CD14-positive monocyte (primary cell): ENCODE results near the gene WDR7. TPM values are rescaled to one million over a fixed set of nuclear protein-coding genes. Genes with fewer than 3 reads are reported as not detected.

Source experiments
- DNase-seq, 3 donors: peaks; one replicate each; pipeline ENCODE4 v3.0.0-alpha.2; 2011 to 2022
- H2AFZ ChIP-seq: 2 replicates; pipeline ENCODE4 v1.6.0; 2012; ENCODE audit warnings: mild to moderate bottlenecking, low read depth, low read length, inconsistent platforms; ENCODE audit not compliant: insufficient read depth, poor library complexity, severe bottlenecking
- H3K27ac ChIP-seq, 2 donors: 1 replicate in 1 of 2; 2 replicates in 1 of 2; pipeline ENCODE4 v1.5.1; 2012 to 2013; ENCODE audit warnings: low read length in 2 of 2, control low read depth in 1 of 2, inconsistent platforms in 1 of 2, low read depth in 1 of 2, mild to moderate bottlenecking in 1 of 2
- H3K27me3 ChIP-seq, 2 donors: one replicate each; pipeline versions ENCODE4 v1.6.0 to v1.6.1; 2011 to 2013; ENCODE audit warnings: low read length in 2 of 2; ENCODE audit not compliant: control insufficient read depth in 2 of 2, insufficient read depth in 2 of 2
- H3K36me3 ChIP-seq, 2 donors: replicated peaks in 1 of 2; 1 replicate in 1 of 2; 2 replicates in 1 of 2; pipeline versions ENCODE4 v1.5.1 to v1.6.1; 2012 to 2013; ENCODE audit warnings: low read length in 2 of 2, control low read depth in 1 of 2, inconsistent platforms in 1 of 2, mild to moderate bottlenecking in 1 of 2; ENCODE audit not compliant: insufficient read depth in 2 of 2, control insufficient read depth in 1 of 2
- H3K4me1 ChIP-seq, 2 donors: 1 replicate in 1 of 2; 2 replicates in 1 of 2; pipeline versions ENCODE4 v1.5.1 to v1.6.1; 2012 to 2013; ENCODE audit warnings: low read length in 2 of 2, control low read depth in 1 of 2, inconsistent platforms in 1 of 2, mild to moderate bottlenecking in 1 of 2, moderate library complexity in 1 of 2; ENCODE audit not compliant: insufficient read depth in 2 of 2, control insufficient read depth in 1 of 2
- H3K4me2 ChIP-seq: replicated peaks from 2 replicates; pipeline ENCODE3; 2012; ENCODE audit warnings: low read length, moderate library complexity, mild to moderate bottlenecking; ENCODE audit not compliant: poor library complexity, severe bottlenecking; ENCODE audit errors: extremely low read depth
- H3K4me3 ChIP-seq, 3 experiments: fragments of 200-600 bp in 1 of 3; sonication (generic) in 1 of 3; replicated peaks in 1 of 3; 1 replicate in 2 of 3; 2 replicates in 1 of 3; pipeline ENCODE4 v1.5.1; 2011 to 2013; ENCODE audit warnings: low read length in 3 of 3, mild to moderate bottlenecking in 3 of 3, control low read depth in 2 of 3, low read depth in 2 of 3, inconsistent platforms in 1 of 3, moderate library complexity in 1 of 3
- H3K79me2 ChIP-seq: 2 replicates; pipeline ENCODE4 v1.6.0; 2012; ENCODE audit warnings: mild to moderate bottlenecking, control low read depth, inconsistent platforms, low read length, moderate library complexity; ENCODE audit not compliant: insufficient read depth
- H3K9ac ChIP-seq: 2 replicates; pipeline ENCODE4 v1.6.0; 2017; ENCODE audit warnings: low read length, mild to moderate bottlenecking; ENCODE audit not compliant: insufficient read depth, poor library complexity, severe bottlenecking
- H3K9me3 ChIP-seq, 2 donors: replicated peaks in 1 of 2; 1 replicate in 1 of 2; 2 replicates in 1 of 2; pipeline versions ENCODE4 v1.5.1 to v1.6.1; 2012 to 2013; ENCODE audit warnings: low read length in 2 of 2, control low read depth in 1 of 2; ENCODE audit not compliant: control insufficient read depth in 1 of 2, insufficient read depth in 1 of 2
- H4K20me1 ChIP-seq: 2 replicates; pipeline ENCODE4 v1.6.0; 2012; ENCODE audit warnings: mild to moderate bottlenecking, low read length, control low read depth, moderate library complexity; ENCODE audit not compliant: insufficient read depth
- H3K27ac Mint-ChIP-seq, 7 donors: one replicate each; pipeline ENCODE4 v1.8.0; 2020; ENCODE audit warnings: mild to moderate bottlenecking in 7 of 7, mixed read lengths in 7 of 7, moderate library complexity in 6 of 7, inconsistent platforms in 2 of 7
- H3K27me3 Mint-ChIP-seq, 3 donors: one replicate each; pipeline ENCODE4 v1.8.0; 2021 to 2022; ENCODE audit warnings: low read depth in 3 of 3, mild to moderate bottlenecking in 3 of 3, mixed read lengths in 3 of 3, moderate library complexity in 3 of 3, inconsistent platforms in 1 of 3
- H3K36me3 Mint-ChIP-seq, 2 donors: one replicate each; pipeline ENCODE4 v1.8.0; 2020; ENCODE audit warnings: mixed read lengths in 2 of 2, inconsistent platforms in 1 of 2, mild to moderate bottlenecking in 1 of 2
- H3K4me1 Mint-ChIP-seq: one replicate; pipeline ENCODE4 v1.8.0; 2020; ENCODE audit warnings: mild to moderate bottlenecking, mixed read lengths
- H3K4me3 Mint-ChIP-seq, 2 donors: one replicate each; pipeline ENCODE4 v1.8.0; 2020; ENCODE audit warnings: mild to moderate bottlenecking in 2 of 2, mixed read lengths in 2 of 2, moderate library complexity in 1 of 2
- H3K9me3 Mint-ChIP-seq, 7 donors: one replicate each; pipeline ENCODE4 v1.8.0; 2020 to 2022; ENCODE audit warnings: mixed read lengths in 7 of 7, mild to moderate bottlenecking in 6 of 7, moderate library complexity in 6 of 7, inconsistent platforms in 2 of 7
- WGBS: methylation state at CpG from one replicate; pipeline ENCODE4 v1.1.5; 2013; ENCODE audit warnings: missing lambda C conversion rate; ENCODE audit not compliant: insufficient coverage; 5-methylcytosine and 5-hydroxymethylcytosine counted together
- intact Hi-C, 2 donors: fragments of 100-400 bp; cut with micrococcal nuclease; formaldehyde crosslinking; loops; one replicate each; pipeline versions ENCODE4 v1.15.0 to v1.15.1; 2023
- polyA plus RNA-seq, 3 donors: library from polyadenylated mRNA; depleted of rRNA in 1 of 3; unstranded in 2 of 3; stranded (reverse) in 1 of 3; fragments of 300-500 nt in 2 of 3; fragments of >200 nt in 1 of 3; fragmentation: Illumina TruSeq in 2 of 3; gene quantifications; 1 replicate in 2 of 3; 2 replicates in 1 of 3; pipeline ENCODE4 v1.2.3, GENCODE V29; 2012 to 2021
- TF ChIP-seq, protein P1 (sequence below): fragments of 200-600 bp; IDR thresholded peaks from one replicate; pipeline ENCODE4 v1.8.0; 2022; ENCODE audit warnings: antibody characterized with exemption, mild to moderate bottlenecking

WDR7 gene
- polyA plus RNA-seq, 3 donors = 9.1 to 23.6 (median 9.5) TPM

DNA sequence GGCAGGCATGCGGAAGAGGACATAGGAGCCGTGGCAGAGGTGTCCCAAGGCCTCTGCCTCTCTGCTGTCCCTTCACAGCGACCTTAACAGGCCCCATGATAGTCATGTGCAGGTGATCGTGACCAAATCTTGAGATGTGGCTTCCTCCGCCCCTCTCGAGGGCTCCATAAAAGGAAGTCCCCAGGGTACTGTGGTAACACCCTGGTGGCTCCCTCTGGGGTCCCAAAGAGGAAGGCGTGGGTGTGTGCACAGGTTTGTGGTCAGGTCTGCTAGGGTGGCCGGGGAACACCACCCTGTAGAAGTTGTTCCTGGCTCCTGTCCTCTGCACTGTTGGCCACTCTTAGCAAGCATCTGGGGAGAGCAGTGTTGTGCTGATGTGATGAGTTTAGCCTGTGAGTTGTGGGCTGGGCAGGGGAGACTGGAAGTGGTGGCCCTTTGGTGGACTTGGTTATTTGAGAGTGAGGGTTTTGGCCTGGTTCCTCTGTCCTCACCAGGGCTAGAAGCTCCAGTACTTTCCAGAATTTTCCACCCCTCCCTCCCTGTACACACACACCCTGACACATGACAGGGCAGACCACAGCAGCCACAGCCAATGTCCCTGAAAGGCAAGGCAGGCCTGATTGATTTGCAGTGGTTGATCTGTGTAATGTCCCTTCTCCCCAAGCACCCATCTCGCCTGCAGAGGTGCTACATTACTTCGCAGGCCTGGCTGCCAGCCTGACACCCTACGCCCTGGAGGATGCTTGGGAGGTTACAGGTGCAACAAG, 426.8 kb downstream of the WDR7 start:
- Histone ChIP-seq H3K27me3 (no peaks in the 10 kb centered on the region), H2AFZ (no peak overlapping the region), H3K4me2 (no peak overlapping the region), H3K9me3 (no peaks in the 10 kb centered on the region), H3K79me2 (no peaks in the 10 kb centered on the region), H4K20me1 (no peaks in the 10 kb centered on the region), H3K4me1 (peaks cover 25 to 34% of the 10 kb centered on the region in 2 donors), H3K36me3 (no peaks in the 10 kb centered on the region), H3K9ac (no peak overlapping the region), H3K4me3 (no peak overlapping the region), H3K27ac (no peak overlapping the region)
- Mint-ChIP-seq H3K4me1 (peaks cover 40% of the 10 kb centered on the region), H3K27me3 (peaks cover 0 to 1% (median 0%) of the 10 kb centered on the region in 3 donors), H3K36me3 (no peaks in the 10 kb centered on the region), H3K27ac (peak overlapping the region in 1 of 7 donors; percentile 8), H3K9me3 (peaks cover 0 to 4% (median 2%) of the 10 kb centered on the region in 7 donors), H3K4me3 (no peak overlapping the region)
- intact Hi-C loops = no loop called here
- TF ChIP-seq, protein P1, sequence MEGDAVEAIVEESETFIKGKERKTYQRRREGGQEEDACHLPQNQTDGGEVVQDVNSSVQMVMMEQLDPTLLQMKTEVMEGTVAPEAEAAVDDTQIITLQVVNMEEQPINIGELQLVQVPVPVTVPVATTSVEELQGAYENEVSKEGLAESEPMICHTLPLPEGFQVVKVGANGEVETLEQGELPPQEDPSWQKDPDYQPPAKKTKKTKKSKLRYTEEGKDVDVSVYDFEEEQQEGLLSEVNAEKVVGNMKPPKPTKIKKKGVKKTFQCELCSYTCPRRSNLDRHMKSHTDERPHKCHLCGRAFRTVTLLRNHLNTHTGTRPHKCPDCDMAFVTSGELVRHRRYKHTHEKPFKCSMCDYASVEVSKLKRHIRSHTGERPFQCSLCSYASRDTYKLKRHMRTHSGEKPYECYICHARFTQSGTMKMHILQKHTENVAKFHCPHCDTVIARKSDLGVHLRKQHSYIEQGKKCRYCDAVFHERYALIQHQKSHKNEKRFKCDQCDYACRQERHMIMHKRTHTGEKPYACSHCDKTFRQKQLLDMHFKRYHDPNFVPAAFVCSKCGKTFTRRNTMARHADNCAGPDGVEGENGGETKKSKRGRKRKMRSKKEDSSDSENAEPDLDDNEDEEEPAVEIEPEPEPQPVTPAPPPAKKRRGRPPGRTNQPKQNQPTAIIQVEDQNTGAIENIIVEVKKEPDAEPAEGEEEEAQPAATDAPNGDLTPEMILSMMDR = no peak
- peak; percentile 4 to 50 (median 20) for DNase-seq
- 7% methylated on average over 8 of the region's 11 CpGs for WGBS

DNA sequence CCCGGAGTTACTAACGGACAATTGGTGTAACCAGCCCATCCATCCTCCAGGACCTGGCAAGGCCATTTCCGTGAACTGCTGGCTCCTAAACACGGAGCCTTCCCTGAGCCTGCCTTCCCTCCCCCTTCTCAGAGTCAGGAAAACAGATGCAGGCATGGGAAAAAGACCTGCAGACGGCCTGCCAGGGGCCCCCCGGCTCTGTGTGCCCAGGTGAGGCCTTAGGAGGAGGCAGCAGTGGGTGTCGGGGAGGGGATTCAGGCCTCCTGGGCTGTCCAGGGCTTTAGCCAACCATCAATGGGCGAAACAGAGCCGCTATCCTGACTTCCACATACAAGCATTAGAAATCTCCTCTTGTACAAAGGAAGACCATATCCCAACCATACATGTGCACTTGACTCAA, 427.5 kb downstream of the WDR7 start:
- Histone ChIP-seq H3K36me3 (no peaks in the 10 kb centered on the region), H3K9me3 (no peaks in the 10 kb centered on the region), H3K4me2 (no peak overlapping the region), H3K27me3 (no peaks in the 10 kb centered on the region), H3K79me2 (no peaks in the 10 kb centered on the region), H3K9ac (no peak overlapping the region), H4K20me1 (no peaks in the 10 kb centered on the region), H3K27ac (no peak overlapping the region), H2AFZ (no peak overlapping the region), H3K4me3 (no peak overlapping the region), H3K4me1 (peaks cover 19 to 31% of the 10 kb centered on the region in 2 donors)
- no peak overlapping the region for H3K27ac Mint-ChIP-seq
- no peak overlapping the region for H3K4me3 Mint-ChIP-seq
- H3K36me3 Mint-ChIP-seq = no peaks in the 10 kb centered on the region
- TF ChIP-seq, protein P1 = no peak
- H3K9me3 Mint-ChIP-seq = peaks cover 0 to 7% (median 2%) of the 10 kb centered on the region in 7 donors
- DNase-seq = no peak
- H3K27me3 Mint-ChIP-seq = peaks cover 0 to 1% (median 0%) of the 10 kb centered on the region in 3 donors
- peaks cover 36% of the 10 kb centered on the region for H3K4me1 Mint-ChIP-seq
- intact Hi-C loops = no loop called here
- WGBS = 97% methylated on average over 4 of the region's 9 CpGs
